IPS DF 6.9 (cell line): Measurements from ENCODE around the gene ADGRG6.
"Not testable (repeated sequence)": the region's sequence is repeated elsewhere in the genome, so short reads cannot be mapped to it uniquely, and the experiment has no call there.

ENCODE experiments used
- DNase-seq: peaks from one replicate; pipeline ENCODE4 v3.0.0-alpha.2; 2013; ENCODE audit warnings: low read depth, low spot score
- H3K27ac ChIP-seq: one replicate; pipeline ENCODE4 v1.5.1; 2013; ENCODE audit warnings: low read length, control low read depth
- H3K27me3 ChIP-seq: 2 replicates; pipeline ENCODE4 v1.6.1; 2013; ENCODE audit warnings: mild to moderate bottlenecking, low read length; ENCODE audit not compliant: control insufficient read depth, insufficient read depth
- H3K36me3 ChIP-seq: 2 replicates; pipeline ENCODE4 v1.6.1; 2013; ENCODE audit warnings: low read length; ENCODE audit not compliant: control insufficient read depth, insufficient read depth
- H3K4me1 ChIP-seq: 2 replicates; pipeline ENCODE4 v1.6.1; 2013; ENCODE audit warnings: low read length; ENCODE audit not compliant: control insufficient read depth, insufficient read depth
- H3K4me3 ChIP-seq: 2 replicates; pipeline ENCODE4 v1.5.1; 2013; ENCODE audit warnings: mild to moderate bottlenecking, low read length
- H3K9me3 ChIP-seq: 2 replicates; pipeline ENCODE4 v1.6.1; 2013; ENCODE audit warnings: low read length, inconsistent platforms; ENCODE audit not compliant: control insufficient read depth, insufficient read depth
- WGBS: extraction: QIAGEN DNeasy Blood & Tissue Kit; methylation state at CpG from one replicate; pipeline ENCODE4 v1.1.7; 2013; ENCODE audit warnings: mixed read lengths, missing lambda C conversion rate; ENCODE audit not compliant: insufficient read length, insufficient coverage; 5-methylcytosine and 5-hydroxymethylcytosine counted together

ADGRG6 gene

GRCh38 chr6:142345261-142345660 is 43.5 kb downstream of the ADGRG6 start:
- H3K27me3 ChIP-seq = no peaks in the 10 kb centered on the region
- no CpG with 5 or more reads among the region's 1 CpG for WGBS
- DNase-seq = no peak
- H3K9me3 ChIP-seq = no peaks in the 10 kb centered on the region
- no peaks in the 10 kb centered on the region for H3K36me3 ChIP-seq
- H3K27ac ChIP-seq = no peak overlapping the region
- no peaks in the 10 kb centered on the region for H3K4me1 ChIP-seq
- no peak overlapping the region for H3K4me3 ChIP-seq

- H3K4me1 ChIP-seq, H3K27me3 ChIP-seq, H3K27ac ChIP-seq, H3K4me3 ChIP-seq, H3K36me3 ChIP-seq, H3K9me3 ChIP-seq, DNase-seq: not testable (repeated sequence)
- no CpG with 5 or more reads among the region's 3 CpGs for WGBS
Observed at GRCh38 chr6:142346166-142346565, 44.4 kb downstream of the ADGRG6 start.

- no CpG with 5 or more reads among the region's 3 CpGs for whole genome bisulfite sequencing
- no peak overlapping the region for H3K4me3 ChIP-seq
- H3K4me1 ChIP-seq = no peaks in the 10 kb centered on the region
- H3K36me3 ChIP-seq = no peaks in the 10 kb centered on the region
- H3K9me3 ChIP-seq = no peaks in the 10 kb centered on the region
- H3K27me3 ChIP-seq = no peaks in the 10 kb centered on the region
- no peak for DNase-seq
- H3K27ac ChIP-seq = no peak overlapping the region
Observed at GRCh38 chr6:142349215-142349823, 47.5 kb downstream of the ADGRG6 start.

GRCh38 chr6:142350309-142350708 is 48.5 kb downstream of the ADGRG6 start:
- no CpG with 5 or more reads among the region's 1 CpG for WGBS
- H3K27ac ChIP-seq = no peak overlapping the region
- no peaks in the 10 kb centered on the region for H3K27me3 ChIP-seq
- DNase-seq = no peak
- H3K4me3 ChIP-seq = no peak overlapping the region
- no peaks in the 10 kb centered on the region for H3K36me3 ChIP-seq
- no peaks in the 10 kb centered on the region for H3K4me1 ChIP-seq
- H3K9me3 ChIP-seq = no peaks in the 10 kb centered on the region

- DNase-seq = no peak
- Histone ChIP-seq H3K27me3 (no peaks in the 10 kb centered on the region), H3K9me3 (no peaks in the 10 kb centered on the region), H3K4me3 (no peak overlapping the region), H3K36me3 (no peaks in the 10 kb centered on the region), H3K27ac (no peak overlapping the region), H3K4me1 (no peaks in the 10 kb centered on the region)
- WGBS = no CpG with 5 or more reads among the region's 2 CpGs
Observed at GRCh38 chr6:142353690-142354089, 51.9 kb downstream of the ADGRG6 start.

- H3K36me3 ChIP-seq = no peaks in the 10 kb centered on the region
- no peaks in the 10 kb centered on the region for H3K4me1 ChIP-seq
- H3K27me3 ChIP-seq = no peaks in the 10 kb centered on the region
- no peak overlapping the region for H3K27ac ChIP-seq
- H3K4me3 ChIP-seq = no peak overlapping the region
- DNase-seq = no peak
- no peaks in the 10 kb centered on the region for H3K9me3 ChIP-seq
- WGBS = no CpG with 5 or more reads among the region's 3 CpGs
Observed at GRCh38 chr6:142354650-142355049, 52.8 kb downstream of the ADGRG6 start.

- WGBS = no CpG with 5 or more reads among the region's 7 CpGs
- no peak overlapping the region for H3K4me3 ChIP-seq
Observed at GRCh38 chr6:142355520-142356174, 53.8 kb downstream of the ADGRG6 start.

GRCh38 chr6:142356201-142356883 is 54.5 kb downstream of the ADGRG6 start:
- Histone ChIP-seq H3K9me3 (no peaks in the 10 kb centered on the region), H3K36me3 (no peaks in the 10 kb centered on the region), H3K27me3 (no peaks in the 10 kb centered on the region), H3K4me3 (no peak overlapping the region), H3K4me1 (no peaks in the 10 kb centered on the region), H3K27ac (no peak overlapping the region)
- no CpG with 5 or more reads among the region's 5 CpGs for WGBS
- DNase-seq = no peak

More at GRCh38 chr6:142355520-142356174, 53.8 kb downstream of the ADGRG6 start:
- no peak overlapping the region for H3K27ac ChIP-seq
- no peaks in the 10 kb centered on the region for H3K4me1 ChIP-seq
- no peak for DNase-seq
- H3K9me3 ChIP-seq = no peaks in the 10 kb centered on the region
- no peaks in the 10 kb centered on the region for H3K27me3 ChIP-seq
- H3K36me3 ChIP-seq = no peaks in the 10 kb centered on the region

- Histone ChIP-seq H3K4me3 (no peak overlapping the region), H3K4me1 (no peaks in the 10 kb centered on the region), H3K27me3 (no peaks in the 10 kb centered on the region), H3K36me3 (no peaks in the 10 kb centered on the region), H3K9me3 (no peaks in the 10 kb centered on the region), H3K27ac (no peak overlapping the region)
- no peak for DNase-seq
- no CpG with 5 or more reads among the region's 1 CpG for WGBS
Observed at GRCh38 chr6:142356884-142357225, 55.0 kb downstream of the ADGRG6 start.

- no peaks in the 10 kb centered on the region for H3K4me1 ChIP-seq
- H3K9me3 ChIP-seq = no peaks in the 10 kb centered on the region
- no peak overlapping the region for H3K4me3 ChIP-seq
- no peaks in the 10 kb centered on the region for H3K27me3 ChIP-seq
- H3K36me3 ChIP-seq = no peaks in the 10 kb centered on the region
- no peak overlapping the region for H3K27ac ChIP-seq
- no peak for DNase-seq
Observed at GRCh38 chr6:142357879-142358278, 56.1 kb downstream of the ADGRG6 start.
